Measurements from ENCODE around the gene STMND1.

- TF ChIP-seq JUND (IDR thresholded peaks at IDR 0.05; ENCODE audit: low read depth, low read length) (no peak), HDAC2 (IDR thresholded peaks at IDR 0.05) (no peak), EED (IDR thresholded peaks at IDR 0.05; ENCODE audit: low read depth) (no peak), ELK1 (IDR thresholded peaks at IDR 0.05; ENCODE audit: low read depth, low read length) (no peak), ZNF274 (IDR thresholded peaks at IDR 0.05; ENCODE audit: insufficient read depth, insufficient read length) (no peak), YY1 (IDR thresholded peaks at IDR 0.05; ENCODE audit: low read depth, low read length) (no peak), ZBED1 (IDR thresholded peaks at IDR 0.05; ENCODE audit: borderline replicate concordance) (no peak), SIN3A (IDR thresholded peaks at IDR 0.05; ENCODE audit: low read depth, low read length) (no peak)
Measured at GRCh38 chr6:17097982-17098381, 3.9 kb upstream of the STMND1 start.

All from GM12878 (cell line).